Measurements from ENCODE around the gene SORBS2.

GRCh38 chr4:185679523-185679922 lies 132.5 kb downstream of the SORBS2 start:
- no peak for TF ChIP-seq CTCF (IDR thresholded peaks at IDR 0.05)
- TF ChIP-seq POLR2A (IDR thresholded peaks at IDR 0.05): no peak
